HG02571 (cell line): ENCODE data around the gene STAC.
"Not testable (repeated sequence)": the region's sequence is repeated elsewhere in the genome, so short reads cannot be mapped to it uniquely, and the experiment has no call there.

Experiments used
- ATAC-seq: cut with Tn5 transposase; IDR thresholded peaks from one replicate; pipeline ENCODE4 v1.9.1; 2021; ENCODE audit warnings: mild to moderate bottlenecking, moderate library complexity; ENCODE audit not compliant: unreplicated experiment

STAC gene

DNA sequence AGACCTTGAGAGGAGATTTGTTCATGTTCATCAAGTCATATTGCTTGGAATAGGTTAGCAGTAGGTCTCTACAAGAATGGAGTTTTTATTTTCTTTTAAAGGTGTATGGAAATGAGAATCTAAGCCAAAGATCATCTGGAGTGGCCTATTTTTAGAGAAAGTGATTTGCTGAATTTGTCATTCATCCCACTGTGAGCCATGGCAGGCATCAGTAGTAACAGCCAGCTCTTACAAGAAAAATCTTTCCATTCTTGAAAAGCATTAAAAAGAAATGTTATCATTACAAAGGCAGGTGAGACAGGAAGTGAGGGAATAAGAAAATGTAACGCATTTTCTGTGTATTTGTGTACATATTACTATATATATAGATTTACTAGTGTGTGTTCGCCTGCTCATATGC, 29.6 kb downstream of the STAC start:
- no peak for ATAC-seq

DNA sequence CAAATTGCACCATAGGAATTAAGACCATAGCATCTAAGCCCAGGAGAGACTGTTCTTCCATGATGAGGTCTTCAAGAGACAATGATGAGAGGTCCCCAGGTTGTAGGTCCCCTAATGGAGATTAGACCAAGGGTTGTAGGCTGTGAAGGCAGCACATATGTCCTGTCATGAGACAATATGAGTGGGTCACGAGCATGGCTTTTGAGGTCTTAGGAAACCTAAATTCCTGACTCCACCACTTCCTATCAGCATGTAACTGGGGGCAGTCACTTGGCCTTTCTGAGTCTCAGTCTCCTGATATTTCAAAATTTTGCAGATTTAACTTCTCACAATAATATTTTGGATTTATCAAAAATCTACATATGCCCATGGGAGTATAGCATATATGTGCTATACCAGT, 31.3 kb downstream of the STAC start:
- ATAC-seq: no peak

DNA sequence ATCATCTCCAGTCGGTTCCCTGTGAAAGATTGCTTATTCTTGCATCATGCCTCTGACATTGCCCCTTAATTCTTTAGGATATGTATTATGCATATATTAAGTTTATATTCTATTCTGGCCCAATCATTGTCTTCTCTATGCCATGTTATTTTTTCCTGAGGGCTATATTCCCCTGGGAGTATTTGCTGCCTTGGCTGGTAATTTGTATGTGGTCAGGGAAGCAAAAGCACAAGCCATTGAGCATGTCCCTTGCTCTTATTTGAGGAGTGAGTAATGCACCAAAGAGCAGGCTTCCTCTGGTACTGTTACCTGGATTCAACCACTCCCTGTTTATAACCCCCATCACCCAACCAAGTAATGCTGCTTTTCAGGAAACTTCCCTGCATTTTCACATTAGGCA, 36.3 kb downstream of the STAC start:
- ATAC-seq: no peak

DNA sequence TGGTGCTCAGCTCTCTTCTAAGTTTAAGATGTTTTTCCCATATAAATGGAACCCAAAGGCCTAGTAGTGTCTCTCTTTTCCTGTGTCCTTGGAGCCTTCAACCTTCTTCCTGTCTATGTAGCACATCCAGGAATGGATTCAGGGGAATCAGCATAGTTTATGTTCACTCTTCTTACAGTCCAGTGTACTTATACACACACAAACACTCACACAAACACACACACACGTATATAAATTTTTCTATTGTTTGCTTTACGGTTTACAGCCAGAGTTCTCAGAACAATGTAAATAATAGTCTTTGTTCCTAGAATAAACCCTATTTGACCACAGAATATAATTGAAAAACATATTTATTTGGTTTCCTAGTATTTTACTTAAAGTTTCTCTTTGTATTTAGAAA, 36.9 kb downstream of the STAC start:
- ATAC-seq: no peak

DNA sequence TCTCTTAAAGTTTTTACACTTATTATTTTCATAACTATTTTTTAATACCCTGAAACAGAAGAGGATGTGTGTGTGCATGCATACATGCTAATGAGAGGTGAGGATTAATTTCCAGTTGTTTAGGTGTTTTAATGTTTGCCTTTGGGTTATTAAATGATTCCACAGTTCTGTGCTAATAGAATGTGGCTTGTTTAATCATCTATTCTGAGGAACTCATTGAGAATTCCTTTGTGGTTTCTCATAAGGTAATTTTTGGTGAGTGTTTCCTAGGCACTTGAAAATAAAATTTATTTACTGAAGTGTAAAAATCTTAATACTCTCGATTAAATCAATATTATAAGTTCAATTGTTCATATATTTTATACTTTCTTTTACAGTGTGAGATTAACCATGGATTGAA, 38.0 kb downstream of the STAC start:
- ATAC-seq: no peak

DNA sequence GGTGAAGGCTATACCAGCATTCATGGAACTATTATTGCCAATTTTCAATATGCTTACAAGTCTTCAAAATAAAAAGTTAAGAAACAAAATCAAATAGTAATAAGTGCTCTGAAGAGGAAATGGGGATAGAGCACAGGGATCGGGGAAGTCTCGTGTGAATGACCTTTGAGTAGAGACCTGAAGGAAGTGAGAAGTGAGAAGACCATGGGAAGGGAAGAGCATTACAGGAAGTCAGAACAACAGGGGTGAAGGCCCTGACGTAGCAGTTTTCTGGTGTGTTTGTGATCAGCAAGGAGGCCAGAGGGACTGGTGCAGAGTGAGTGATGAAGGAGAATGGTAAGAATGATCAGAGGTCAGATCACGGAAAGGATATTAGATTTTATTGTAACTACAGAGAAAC, 48.1 kb downstream of the STAC start:
- no peak for ATAC-seq

DNA sequence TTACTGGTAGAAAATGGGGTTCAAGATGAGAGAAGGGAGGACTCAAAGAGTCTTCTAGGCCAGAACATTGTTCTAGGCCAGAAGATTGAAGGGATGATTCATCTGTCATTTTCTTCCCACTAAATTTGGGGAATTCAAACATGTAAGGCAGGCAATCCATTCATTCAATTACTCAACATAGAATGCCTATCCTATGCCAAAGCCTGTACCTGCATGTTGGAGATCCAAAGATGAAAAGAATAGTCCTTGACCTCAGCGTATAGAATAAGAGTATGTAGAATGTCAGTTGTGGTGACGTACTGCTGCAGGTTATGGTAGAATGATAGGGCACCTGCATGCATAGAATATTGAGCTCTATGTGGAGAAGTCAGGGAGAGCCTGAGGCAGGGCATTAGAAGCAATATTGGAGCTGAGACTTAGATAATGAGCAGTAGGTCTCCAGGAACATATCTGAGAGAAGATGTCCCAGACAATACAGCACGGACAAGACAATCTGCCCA, 49.7 kb downstream of the STAC start:
- no peak for ATAC-seq

DNA sequence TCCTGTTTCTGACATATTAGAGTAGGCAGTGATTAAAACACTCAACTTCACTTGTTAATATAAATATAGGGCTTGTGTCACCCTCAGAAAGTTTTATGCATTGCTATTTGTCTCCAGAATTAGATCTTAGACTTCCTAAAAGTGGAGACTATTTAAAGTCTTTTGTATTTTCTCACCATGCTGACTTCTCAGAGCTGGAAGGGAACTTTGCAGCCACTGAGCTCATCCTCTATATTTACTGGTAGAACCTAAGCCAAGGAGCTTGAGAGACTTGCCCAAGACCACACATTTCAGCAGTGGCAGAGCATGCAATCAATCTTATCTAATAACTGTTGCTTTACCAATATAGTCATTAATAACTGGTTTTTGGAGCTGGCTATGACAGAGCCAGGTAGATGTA, 53.2 kb downstream of the STAC start:
- no peak for ATAC-seq

DNA sequence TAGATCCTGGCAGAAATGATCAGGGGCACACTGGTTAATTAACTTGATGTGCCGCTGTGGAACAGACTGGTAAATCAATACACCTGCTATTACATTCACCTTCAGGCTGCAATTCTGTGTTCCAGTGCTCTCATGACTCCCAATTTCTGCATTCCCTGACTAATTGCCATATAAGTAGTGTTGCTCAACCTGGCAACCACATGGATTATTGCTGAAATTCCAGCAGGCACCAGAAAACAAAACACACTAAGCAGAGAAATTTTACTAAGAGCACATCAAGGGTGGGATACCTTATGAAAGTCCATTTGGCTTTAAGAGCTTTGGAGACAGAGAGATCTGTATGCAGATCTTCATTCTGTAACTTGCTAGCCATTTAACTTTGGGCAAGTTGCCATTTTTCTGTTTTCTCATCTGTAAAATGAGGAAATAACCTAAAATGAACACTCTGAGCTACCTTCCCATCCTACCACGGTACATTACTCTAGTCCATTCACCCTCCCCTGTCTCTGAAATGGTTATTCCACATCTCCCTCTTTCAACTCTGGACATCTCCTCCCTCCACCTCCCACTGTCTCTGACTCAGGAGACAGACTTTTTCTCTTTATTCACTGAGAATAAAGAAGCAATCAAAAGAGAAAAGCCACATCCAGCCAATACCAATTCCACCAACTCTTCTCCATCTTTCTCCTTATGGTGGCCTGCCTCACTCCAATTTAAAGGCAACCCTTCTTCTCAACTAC, 54.6 kb downstream of the STAC start:
- no peak for ATAC-seq

DNA sequence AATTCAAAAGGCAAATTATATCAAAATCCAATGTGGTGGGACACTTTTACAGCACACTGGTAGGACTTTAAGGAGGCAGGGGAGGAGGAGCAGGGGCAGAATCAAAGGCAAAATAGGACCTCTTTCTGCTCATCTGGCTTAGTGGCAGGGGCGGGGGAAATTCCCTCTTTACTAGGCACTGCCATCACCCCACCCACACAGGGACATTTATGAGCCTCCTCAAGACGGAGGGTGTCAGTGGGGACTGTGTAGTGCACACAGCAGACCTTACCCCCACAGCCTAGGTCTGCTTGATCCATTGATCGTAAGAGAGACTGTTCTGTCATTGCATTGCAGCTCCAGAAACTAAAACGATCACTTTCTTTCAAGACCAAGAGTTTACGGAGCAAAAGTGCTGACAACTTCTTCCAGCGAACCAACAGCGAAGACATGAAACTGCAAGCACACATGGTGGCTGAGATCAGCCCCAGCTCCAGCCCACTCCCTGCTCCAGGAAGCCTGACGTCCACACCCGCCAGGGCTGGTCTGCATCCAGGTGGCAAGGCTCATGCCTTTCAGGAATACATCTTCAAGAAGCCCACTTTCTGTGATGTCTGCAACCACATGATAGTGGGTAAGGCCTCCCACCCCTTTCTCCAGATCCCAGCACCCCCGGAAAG, 62.9 kb downstream of the STAC start:
- no peak for ATAC-seq

DNA sequence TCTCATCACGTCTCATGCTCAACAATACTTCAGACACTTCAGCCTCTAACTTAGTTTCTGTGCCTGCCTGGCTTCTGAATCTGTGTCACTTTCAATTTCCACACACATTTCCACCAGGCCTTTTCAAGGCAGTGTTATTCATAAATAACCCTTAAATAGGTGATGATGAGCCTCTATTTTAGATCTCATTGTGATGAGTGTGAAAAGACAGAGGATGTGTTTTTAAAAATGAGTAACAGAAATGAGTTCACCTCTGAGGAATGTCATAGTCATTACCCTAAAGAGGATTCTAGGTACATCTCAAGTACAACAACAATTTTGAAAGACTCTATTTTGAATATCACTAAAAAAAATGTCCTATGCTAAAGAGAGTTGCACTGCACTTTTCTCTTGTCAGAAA, 64.6 kb downstream of the STAC start:
- no peak for ATAC-seq

DNA sequence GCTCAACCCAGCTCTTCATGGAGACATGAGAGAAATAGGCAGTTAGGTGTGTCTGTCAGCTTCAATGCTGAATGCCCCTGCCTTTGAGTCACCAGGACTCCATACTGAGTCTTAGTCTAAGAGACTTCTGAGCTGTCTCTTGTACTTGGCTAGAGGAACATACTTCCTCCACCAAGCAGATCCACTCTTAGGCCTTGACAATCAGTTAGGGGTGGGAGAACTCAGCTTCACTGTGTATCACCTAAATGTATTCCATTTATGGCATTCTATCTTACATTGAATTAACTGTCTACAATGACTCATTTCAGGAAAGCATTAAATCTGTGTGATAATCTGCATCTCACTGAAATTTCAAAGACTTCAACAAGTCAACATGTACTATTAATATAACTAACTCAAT, 66.0 kb downstream of the STAC start:
- ATAC-seq: no peak

DNA sequence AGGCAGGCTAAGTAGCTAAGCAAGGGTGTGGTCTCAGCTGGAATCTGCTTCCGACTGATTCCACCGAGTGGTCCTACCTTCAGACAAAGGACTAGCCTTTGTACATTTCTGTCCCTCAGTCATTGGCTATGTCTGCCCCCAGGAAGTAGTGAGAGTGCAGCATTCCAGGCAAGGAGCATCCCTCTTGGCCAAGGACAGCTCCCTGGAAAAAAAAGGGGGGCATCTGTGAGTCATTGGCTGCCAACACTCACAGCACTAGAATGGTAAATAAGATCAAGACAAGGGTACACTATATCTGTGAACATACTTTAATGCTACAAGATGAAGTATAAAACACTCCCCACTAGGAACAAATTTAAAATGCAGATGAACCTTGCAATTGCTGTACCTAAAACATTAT, 66.8 kb downstream of the STAC start:
- ATAC-seq: no peak

DNA sequence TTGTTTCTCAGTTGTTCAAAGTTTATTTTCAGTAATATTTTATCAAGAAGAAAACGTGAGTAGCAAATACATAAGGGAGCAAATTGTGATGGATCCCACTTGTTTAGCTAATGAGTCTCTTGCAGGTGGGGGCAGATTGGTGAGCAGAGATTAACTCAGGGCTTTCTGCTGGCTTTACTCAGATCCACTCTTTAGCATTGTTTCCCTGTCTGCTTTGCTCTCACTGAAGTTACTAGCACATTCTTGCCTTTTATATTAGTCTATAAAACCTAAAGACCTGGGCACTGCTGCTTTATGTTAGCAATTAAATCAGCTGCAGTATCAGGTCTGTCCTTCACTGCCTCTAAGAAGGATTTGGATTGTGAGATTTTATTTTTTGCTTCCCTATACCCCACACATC, 71.5 kb downstream of the STAC start:
- no peak for ATAC-seq

DNA sequence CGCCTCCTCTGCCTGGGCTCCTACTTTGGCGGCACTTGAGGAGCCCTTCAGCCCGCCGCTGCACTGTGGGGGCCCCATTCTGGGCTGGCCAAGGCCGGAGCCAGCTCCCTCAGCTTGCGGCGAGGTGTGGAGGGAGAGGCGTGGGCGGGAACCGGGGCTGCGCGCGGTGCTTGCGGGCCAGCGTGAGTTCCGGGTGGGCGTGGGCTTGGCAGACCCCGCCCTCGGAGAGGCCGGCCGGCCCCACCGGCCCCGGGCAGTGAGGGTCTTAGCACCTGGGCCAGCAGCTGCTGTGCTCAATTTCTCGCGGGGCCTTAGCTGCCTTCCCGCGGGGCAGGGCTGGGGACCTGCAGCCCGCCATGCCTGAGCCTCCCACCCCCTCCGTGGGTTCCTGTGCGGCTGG, 72.9 kb downstream of the STAC start:
- ATAC-seq: not testable (repeated sequence)

DNA sequence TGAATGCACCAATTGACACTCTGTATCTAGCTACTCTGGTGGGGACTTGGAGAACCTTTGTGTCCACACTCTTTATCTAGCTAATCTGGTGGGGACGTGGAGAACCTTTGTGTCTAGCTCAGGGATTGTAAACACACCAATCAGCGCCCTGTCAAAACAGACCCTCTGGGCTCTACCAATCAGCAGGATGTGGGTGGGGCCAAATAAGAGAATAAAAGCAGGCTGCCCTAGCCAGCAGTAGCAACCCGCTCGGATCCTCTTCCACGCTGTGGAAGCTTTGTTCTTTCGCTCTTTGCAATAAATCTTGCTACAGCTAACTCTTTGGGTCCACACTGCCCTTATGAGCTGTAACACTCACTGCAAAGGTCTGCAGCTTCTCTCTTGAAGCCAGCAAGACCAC, 73.6 kb downstream of the STAC start:
- not testable (repeated sequence) for ATAC-seq

DNA sequence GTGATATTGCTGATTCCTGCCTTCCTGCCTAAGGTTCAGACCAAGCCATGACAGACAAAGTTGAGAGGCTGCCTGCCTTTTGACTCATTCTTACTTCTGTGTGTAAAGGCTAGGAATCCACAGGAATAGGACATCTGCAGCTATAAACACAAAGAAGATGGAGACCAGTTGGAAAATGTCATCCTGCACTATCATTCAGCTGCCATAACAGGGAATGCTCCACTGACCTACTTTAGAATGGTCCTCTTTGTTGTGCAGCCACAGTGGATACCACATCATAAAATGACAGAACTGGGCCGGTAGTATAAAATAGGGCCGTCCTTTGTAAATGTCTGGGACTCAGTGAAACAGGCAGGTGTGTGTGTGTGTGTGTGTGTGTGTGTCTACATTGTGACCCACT, 75.1 kb downstream of the STAC start:
- no peak for ATAC-seq

DNA sequence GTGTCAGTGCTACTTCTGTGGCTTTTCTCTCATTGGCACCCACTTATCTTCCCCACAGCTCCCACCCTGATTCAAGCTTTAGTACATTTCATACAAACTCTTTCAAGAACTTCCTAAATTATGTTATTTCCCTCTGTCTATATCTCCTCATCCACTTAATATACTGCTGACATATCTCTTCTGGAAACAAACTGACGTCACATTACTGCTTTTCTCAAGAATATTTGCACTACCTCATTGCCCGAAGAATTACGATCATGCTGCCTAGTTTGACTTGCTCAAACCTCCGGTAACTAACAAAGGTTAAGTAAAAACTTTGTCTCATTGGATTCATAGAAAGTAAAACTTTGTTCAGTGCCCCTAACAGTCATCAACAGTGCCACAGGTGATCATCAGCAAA, 76.5 kb downstream of the STAC start:
- no peak for ATAC-seq

DNA sequence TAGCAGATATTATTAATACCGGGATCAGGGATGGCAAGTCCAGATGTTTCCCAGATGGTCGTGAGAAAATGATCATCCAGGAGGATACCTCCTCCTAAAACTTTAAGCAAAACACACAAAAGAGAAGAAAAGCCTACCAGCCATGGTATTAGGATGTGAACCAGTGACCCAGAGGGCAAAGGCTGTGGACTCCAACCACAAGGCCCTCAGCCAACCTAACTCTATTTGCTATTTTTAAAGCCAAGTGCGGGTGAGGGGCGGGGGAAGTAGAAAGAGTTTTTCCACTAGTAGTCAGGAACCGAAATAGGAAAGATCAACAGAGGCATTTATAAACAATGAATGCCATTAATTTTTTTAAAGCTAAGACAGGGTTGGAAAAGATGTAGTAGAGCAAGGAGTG, 77.4 kb downstream of the STAC start:
- no peak for ATAC-seq

DNA sequence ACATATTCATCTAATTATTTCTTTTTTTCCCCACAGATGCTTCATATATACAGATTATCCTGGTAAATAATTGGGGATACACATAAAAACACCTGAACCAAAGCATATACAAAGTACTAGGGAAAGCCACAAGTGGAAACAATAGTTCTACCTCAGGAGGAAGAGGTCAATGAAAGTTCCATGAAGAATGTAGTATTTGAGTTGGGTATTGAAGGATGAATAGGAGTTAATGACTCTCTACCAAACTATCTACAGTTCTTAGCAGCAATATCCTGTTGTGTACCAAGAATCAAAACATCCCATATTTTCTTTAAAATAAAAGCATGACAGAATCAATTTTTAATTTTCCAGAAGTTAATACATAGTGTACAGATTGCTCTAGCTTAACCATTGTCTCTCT, 78.9 kb downstream of the STAC start:
- no peak for ATAC-seq

DNA sequence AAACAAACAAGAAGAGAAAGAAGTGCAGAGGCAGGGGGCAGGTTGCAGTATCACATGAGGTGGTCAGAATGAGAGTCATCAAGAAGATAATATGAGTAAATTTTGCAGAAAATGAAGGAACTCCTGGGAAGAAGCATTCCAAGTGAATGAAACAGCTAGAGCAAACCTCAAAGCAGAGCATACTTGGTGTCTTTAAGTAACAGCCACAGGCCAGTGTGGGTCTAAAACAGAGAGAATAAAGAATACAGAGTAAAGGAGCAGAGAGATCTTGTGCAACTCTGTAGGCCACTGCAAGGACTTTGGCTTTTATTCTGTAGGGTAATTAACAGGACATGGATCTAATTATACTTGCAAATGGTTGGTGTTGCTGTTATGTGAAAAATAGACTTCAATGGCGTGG, 81.3 kb downstream of the STAC start:
- ATAC-seq: no peak

DNA sequence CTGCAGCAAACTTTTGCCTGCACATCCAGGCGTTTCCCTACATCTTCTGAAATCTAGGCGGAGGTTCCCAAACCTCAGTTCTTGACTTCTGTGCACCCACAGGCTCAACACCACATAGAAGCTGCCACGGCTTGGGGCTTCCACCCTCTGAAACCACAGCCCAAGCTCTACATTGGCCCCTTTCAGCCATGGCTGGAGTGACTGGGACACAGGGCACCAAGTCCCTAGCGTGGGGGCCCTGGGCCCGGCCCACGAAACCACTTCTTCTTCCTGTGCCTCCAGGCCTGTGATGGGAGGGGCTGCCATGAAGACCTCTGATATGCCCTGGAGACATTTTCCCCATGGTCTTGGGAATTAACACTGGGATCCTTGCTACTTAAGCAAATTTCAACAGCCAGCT, 91.7 kb downstream of the STAC start:
- ATAC-seq: not testable (repeated sequence)

DNA sequence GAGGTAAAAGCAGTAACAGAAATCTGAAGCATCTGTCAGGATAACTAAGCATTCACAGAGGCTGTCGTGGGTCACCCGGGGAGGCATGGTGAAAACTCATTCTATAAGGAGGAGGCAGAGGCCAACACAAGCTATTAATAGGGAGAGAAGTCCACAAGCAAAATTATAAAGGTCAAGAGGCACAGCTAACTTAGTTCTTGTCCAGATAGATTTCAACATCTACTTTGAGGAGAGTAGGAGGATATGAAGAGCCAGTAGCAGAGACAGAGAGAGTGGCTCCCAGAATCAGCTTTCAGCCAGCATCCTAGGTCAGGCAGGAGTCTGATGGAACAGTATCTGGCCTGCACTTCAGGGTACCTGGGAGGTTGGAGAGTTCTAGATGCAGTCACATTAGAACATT, 95.3 kb downstream of the STAC start:
- no peak for ATAC-seq
